ENCODE data around the gene ADGRG7. TPM values are rescaled to one million over a fixed set of nuclear protein-coding genes. Genes with fewer than 3 reads are reported as not detected.
A peak's percentile ranks its signal among the peaks of the same experiment; 100 is the strongest.
"Not testable (repeated sequence)": the region's sequence is repeated elsewhere in the genome, so short reads cannot be mapped to it uniquely, and the experiment has no call there.

Gene ADGRG7
- total and polyA plus RNA-seq, 7 experiments from 2014 or later = not detected

GRCh38 chr3:100582157-100582556 lies 27.2 kb upstream of the ADGRG7 start:
- H3K27me3 ChIP-seq (ENCODE audit: control insufficient read depth in 2 of 2, insufficient read depth in 2 of 2, low read length in 2 of 2); POLR2A ChIA-PET; H3K27ac Mint-ChIP-seq; H3K9me3 ChIP-seq (ENCODE audit: control insufficient read depth in 2 of 3, low read length in 3 of 3); H3K36me3 Mint-ChIP-seq; H3K9me3 Mint-ChIP-seq; CTCF ChIA-PET; H3K4me3 ChIP-seq (ENCODE audit: low read length); H3K4me1 ChIP-seq (ENCODE audit: control insufficient read depth in 2 of 2, insufficient read depth in 2 of 2, low read length in 2 of 2); H3K4me3 Mint-ChIP-seq; intact Hi-C loops (cut with micrococcal nuclease); DNase-seq; H3K4me1 Mint-ChIP-seq; H3K27ac ChIP-seq (ENCODE audit: low read depth, low read length); H3K36me3 ChIP-seq (ENCODE audit: control insufficient read depth in 2 of 3, insufficient read depth in 3 of 3, low read length in 3 of 3); ATAC-seq: not testable (repeated sequence)
- peaks cover 0 to 26% (median 5%) of the 10 kb centered on the region in 5 donors for H3K27me3 Mint-ChIP-seq

DNA sequence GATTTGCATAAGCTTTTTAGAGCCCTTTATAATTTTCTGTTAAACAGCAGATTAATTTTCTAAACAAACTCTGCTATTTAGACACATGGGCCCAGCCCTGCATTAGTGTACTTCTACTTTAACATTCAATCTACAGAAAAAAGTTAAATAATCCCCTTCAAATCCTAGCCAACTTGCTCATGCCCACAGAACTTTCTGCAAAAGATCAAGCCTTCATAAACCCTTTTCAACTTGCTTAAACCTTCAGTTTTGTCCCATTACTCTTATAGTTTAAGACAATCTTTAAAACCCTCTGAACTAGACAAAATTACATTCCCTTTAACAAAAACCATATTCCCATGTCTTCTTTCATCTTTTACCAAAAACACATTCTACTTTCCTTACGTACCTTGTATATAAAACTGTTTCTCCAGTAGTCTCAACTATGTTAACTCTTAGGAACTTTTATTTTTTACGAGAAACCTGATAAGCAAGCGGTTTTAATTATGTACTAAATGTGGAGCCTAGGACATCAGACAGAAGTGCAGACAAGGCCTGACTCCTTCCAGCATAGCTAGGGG lies 25.2 kb upstream of the ADGRG7 start:
- POLR2A ChIA-PET = no interaction called here
- Mint-ChIP-seq H3K4me3 (no peak overlapping the region), H3K4me1 (no peaks in the 10 kb centered on the region), H3K36me3 (no peaks in the 10 kb centered on the region), H3K27ac (no peak overlapping the region), H3K9me3 (no peaks in the 10 kb centered on the region), H3K27me3 (peaks cover 0 to 25% (median 5%) of the 10 kb centered on the region in 5 donors)
- H3K27me3 ChIP-seq (ENCODE audit: control insufficient read depth in 2 of 2, insufficient read depth in 2 of 2, low read length in 2 of 2) = no peaks in the 10 kb centered on the region
- ATAC-seq = no peak
- no peaks in the 10 kb centered on the region for H3K4me1 ChIP-seq (ENCODE audit: control insufficient read depth in 2 of 2, insufficient read depth in 2 of 2, low read length in 2 of 2)
- no peaks in the 10 kb centered on the region for H3K9me3 ChIP-seq (ENCODE audit: control insufficient read depth in 2 of 3, low read length in 3 of 3)
- CTCF ChIA-PET = no interaction called here
- no peak overlapping the region for H3K4me3 ChIP-seq (ENCODE audit: low read length)
- DNase-seq = no peak
- no peaks in the 10 kb centered on the region for H3K36me3 ChIP-seq (ENCODE audit: control insufficient read depth in 2 of 3, insufficient read depth in 3 of 3, low read length in 3 of 3)
- no peak overlapping the region for H3K27ac ChIP-seq (ENCODE audit: low read depth, low read length)
- intact Hi-C loops (cut with micrococcal nuclease) = no loop called here

DNA sequence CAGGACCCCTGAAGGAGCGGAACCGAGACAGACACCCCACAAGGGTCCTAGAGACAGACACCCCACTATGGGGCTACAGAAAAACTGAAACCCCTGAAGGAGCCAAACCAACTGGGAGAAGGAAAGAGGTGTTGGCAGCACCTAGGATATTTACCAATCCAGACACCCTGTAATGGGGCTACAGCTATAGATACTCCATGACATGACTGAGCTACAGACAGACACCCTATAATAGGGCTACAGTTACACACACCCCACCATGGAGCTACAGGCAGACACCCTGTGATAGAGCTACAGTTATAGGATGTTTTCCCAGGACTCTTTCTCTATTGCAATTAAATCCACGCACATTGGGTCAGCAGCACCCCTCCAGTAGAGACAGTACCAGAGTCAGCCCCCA lies 22.6 kb upstream of the ADGRG7 start:
- ATAC-seq = no peak
- H3K27ac Mint-ChIP-seq = no peak overlapping the region
- H3K27me3 ChIP-seq (ENCODE audit: control insufficient read depth in 2 of 2, insufficient read depth in 2 of 2, low read length in 2 of 2) = no peaks in the 10 kb centered on the region

GRCh38 chr3:100588251-100588650 lies 21.1 kb upstream of the ADGRG7 start:
- Mint-ChIP-seq H3K27ac (no peak overlapping the region), H3K4me3 (no peak overlapping the region), H3K9me3 (no peaks in the 10 kb centered on the region), H3K27me3 (peaks cover 0 to 9% (median 0%) of the 10 kb centered on the region in 5 donors), H3K4me1 (peaks cover 0 to 8% (median 4%) of the 10 kb centered on the region in 7 donors), H3K36me3 (no peaks in the 10 kb centered on the region)
- no peak for DNase-seq
- ChIA-PET CTCF (interaction anchor here (0.6 kb wide), 1 partner anchor 127 kb away, joined by 3 read pairs; no protein-coding TSS in a partner anchor), POLR2A (interaction anchor here (0.6 kb wide), 1 partner anchor 239 kb away, joined by 4 read pairs; no protein-coding TSS in a partner anchor)
- no peaks in the 10 kb centered on the region for H3K4me1 ChIP-seq (ENCODE audit: control insufficient read depth in 2 of 2, insufficient read depth in 2 of 2, low read length in 2 of 2)
- H3K4me3 ChIP-seq (ENCODE audit: low read length) = no peak overlapping the region
- no peak for ATAC-seq
- no peaks in the 10 kb centered on the region for H3K36me3 ChIP-seq (ENCODE audit: control insufficient read depth in 2 of 3, insufficient read depth in 3 of 3, low read length in 3 of 3)
- no peaks in the 10 kb centered on the region for H3K9me3 ChIP-seq (ENCODE audit: control insufficient read depth in 2 of 3, low read length in 3 of 3)
- H3K27me3 ChIP-seq (ENCODE audit: control insufficient read depth in 2 of 2, insufficient read depth in 2 of 2, low read length in 2 of 2) = no peaks in the 10 kb centered on the region
- H3K27ac ChIP-seq (ENCODE audit: low read depth, low read length) = no peak overlapping the region
- intact Hi-C loops (cut with micrococcal nuclease) = no loop called here

More for the DNA sequence above, 22.6 kb upstream of the ADGRG7 start:
- Mint-ChIP-seq H3K36me3 (no peaks in the 10 kb centered on the region), H3K4me3 (no peak overlapping the region), H3K27me3 (peaks cover 0 to 17% (median 0%) of the 10 kb centered on the region in 5 donors), H3K4me1 (peaks cover 0 to 8% (median 4%) of the 10 kb centered on the region in 7 donors), H3K9me3 (no peaks in the 10 kb centered on the region)
- Histone ChIP-seq H3K36me3 (ENCODE audit: control insufficient read depth in 2 of 3, insufficient read depth in 3 of 3, low read length in 3 of 3) (no peaks in the 10 kb centered on the region), H3K9me3 (ENCODE audit: control insufficient read depth in 2 of 3, low read length in 3 of 3) (no peaks in the 10 kb centered on the region), H3K4me3 (ENCODE audit: low read length) (no peak overlapping the region), H3K27ac (ENCODE audit: low read depth, low read length) (no peak overlapping the region), H3K4me1 (ENCODE audit: control insufficient read depth in 2 of 2, insufficient read depth in 2 of 2, low read length in 2 of 2) (no peaks in the 10 kb centered on the region)
- intact Hi-C loops (cut with micrococcal nuclease) = no loop called here
- no peak for DNase-seq
- POLR2A ChIA-PET = no interaction called here
- CTCF ChIA-PET = interaction anchor here (0.7 kb wide), 1 partner anchor 956 kb away, joined by 3 read pairs; no protein-coding TSS in a partner anchor

DNA sequence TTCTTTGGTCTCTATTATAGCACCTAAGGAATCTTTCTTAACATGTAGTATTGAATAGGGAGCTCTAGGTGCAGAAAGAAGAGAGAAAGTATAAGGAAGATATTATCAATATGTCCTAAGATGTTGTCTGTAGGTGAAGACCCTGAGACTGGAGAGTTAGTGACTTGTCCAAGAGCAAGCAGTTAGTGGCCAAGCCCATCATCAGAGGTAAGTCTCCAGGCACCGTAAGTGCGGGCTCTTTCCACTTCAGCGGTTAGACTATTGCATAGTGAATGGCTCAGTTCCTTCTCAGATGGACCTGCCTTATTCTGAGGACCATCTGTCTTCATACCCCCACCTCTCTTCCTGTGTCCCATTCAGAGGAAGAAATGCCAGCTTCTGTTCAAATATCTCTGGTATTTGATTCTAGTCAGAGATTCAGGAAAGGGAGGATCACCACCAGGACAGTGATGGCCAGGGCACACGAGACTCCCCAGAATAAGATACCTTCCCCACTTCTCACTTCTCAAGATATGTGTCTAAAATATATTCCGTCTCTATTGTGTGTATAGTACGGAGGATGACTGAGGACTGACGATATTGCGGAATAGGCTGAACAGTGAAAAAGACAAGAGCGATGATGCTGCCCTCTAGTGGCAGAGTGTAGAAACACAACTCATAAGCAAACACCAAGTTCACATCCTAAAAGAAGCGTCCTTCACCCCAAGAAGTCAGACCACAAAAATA lies 19.1 kb upstream of the ADGRG7 start:
- no peak overlapping the region for H3K4me3 ChIP-seq (ENCODE audit: low read length)
- CTCF ChIA-PET = interaction anchor here (1.4 to 2.6 kb wide), 5 partner anchors 10 to 274 kb away, joined by 5 to 19 read pairs (median 7); no protein-coding TSS in a partner anchor
- POLR2A ChIA-PET = interaction anchor here (1.1 kb wide), 2 partner anchors 188 to 277 kb away, joined by 3 read pairs; no protein-coding TSS in a partner anchor

GRCh38 chr3:100590840-100591147 lies 18.6 kb upstream of the ADGRG7 start:
- Mint-ChIP-seq H3K27me3 (peaks cover 0 to 17% (median 0%) of the 10 kb centered on the region in 5 donors), H3K9me3 (no peaks in the 10 kb centered on the region), H3K27ac (no peak overlapping the region), H3K4me3 (no peak overlapping the region), H3K36me3 (no peaks in the 10 kb centered on the region), H3K4me1 (peaks cover 0 to 12% (median 4%) of the 10 kb centered on the region in 7 donors)
- ATAC-seq = no peak
- Histone ChIP-seq H3K9me3 (ENCODE audit: control insufficient read depth in 2 of 3, low read length in 3 of 3) (no peaks in the 10 kb centered on the region), H3K27ac (ENCODE audit: low read depth, low read length) (no peak overlapping the region), H3K4me3 (ENCODE audit: low read length) (no peak overlapping the region), H3K4me1 (ENCODE audit: control insufficient read depth in 2 of 2, insufficient read depth in 2 of 2, low read length in 2 of 2) (no peaks in the 10 kb centered on the region), H3K36me3 (ENCODE audit: control insufficient read depth in 2 of 3, insufficient read depth in 3 of 3, low read length in 3 of 3) (no peaks in the 10 kb centered on the region), H3K27me3 (ENCODE audit: control insufficient read depth in 2 of 2, insufficient read depth in 2 of 2, low read length in 2 of 2) (no peaks in the 10 kb centered on the region)
- ChIA-PET POLR2A (interaction anchor here (1.1 kb wide), 1 partner anchor 189 kb away, joined by 3 read pairs; no protein-coding TSS in a partner anchor), CTCF (interaction anchor here (0.6 to 2.6 kb wide), 5 partner anchors 10 to 983 kb away, joined by 3 to 10 read pairs (median 6); no protein-coding TSS in a partner anchor)
- no peak for DNase-seq
- intact Hi-C loops (cut with micrococcal nuclease) = loop anchor here (1.0 to 5.0 kb wide), 9 partner anchors 119 to 758 kb away; partner anchors contain the start of genes LNP1 (in 2 of the 2), TOMM70 (in 2 of the 2) and TFG (in 1 of the 2)

More for the DNA sequence above, 19.1 kb upstream of the ADGRG7 start:
- ATAC-seq = peak; percentile 98
- H3K9me3 ChIP-seq (ENCODE audit: control insufficient read depth in 2 of 3, low read length in 3 of 3) = no peaks in the 10 kb centered on the region
- H3K27me3 ChIP-seq (ENCODE audit: control insufficient read depth in 2 of 2, insufficient read depth in 2 of 2, low read length in 2 of 2) = no peaks in the 10 kb centered on the region
- no peaks in the 10 kb centered on the region for H3K9me3 Mint-ChIP-seq
- no peaks in the 10 kb centered on the region for H3K36me3 ChIP-seq (ENCODE audit: control insufficient read depth in 2 of 3, insufficient read depth in 3 of 3, low read length in 3 of 3)
- H3K27ac Mint-ChIP-seq = no peak overlapping the region
- H3K27me3 Mint-ChIP-seq = peaks cover 0 to 12% (median 0%) of the 10 kb centered on the region in 5 donors
- H3K4me1 ChIP-seq (ENCODE audit: control insufficient read depth in 2 of 2, insufficient read depth in 2 of 2, low read length in 2 of 2) = no peaks in the 10 kb centered on the region
- peak; percentile 24 to 73 (median 61) for DNase-seq
- H3K4me1 Mint-ChIP-seq = peaks cover 0 to 8% (median 4%) of the 10 kb centered on the region in 7 donors
- H3K36me3 Mint-ChIP-seq = no peaks in the 10 kb centered on the region
- H3K4me3 Mint-ChIP-seq = peak overlapping the region in 7 of 10 donors; percentile 13 to 77 (median 60)
- H3K27ac ChIP-seq (ENCODE audit: low read depth, low read length) = no peak overlapping the region
- intact Hi-C loops (cut with micrococcal nuclease) = loop anchor here (1.0 to 5.0 kb wide), 9 partner anchors 119 to 758 kb away; partner anchors contain the start of genes LNP1 (in 2 of the 2), TOMM70 (in 2 of the 2) and TFG (in 1 of the 2)
